Fibroblast of villous mesenchyme (primary cell): ENCODE results near the gene TTLL11. TPM values are rescaled to one million over a fixed set of nuclear protein-coding genes. Genes with fewer than 3 reads are reported as not detected.

ENCODE experiments used
- DNase-seq: peaks from one replicate; pipeline ENCODE4 v3.0.0-alpha.2; 2010; ENCODE audit warnings: low read depth
- H3K4me3 ChIP-seq: 2 replicates; pipeline ENCODE4 v1.5.1; 2011; ENCODE audit warnings: low read depth, mild to moderate bottlenecking, low read length
- total RNA-seq: library from RNA; depleted of rRNA; stranded (reverse); fragments of >200 nt; gene quantifications from 2 replicates; pipeline ENCODE4 v1.2.3, GENCODE V29; 2012
- TF ChIP-seq, protein P1 (sequence below): IDR thresholded peaks from 2 replicates; pipeline ENCODE4 v1.5.1; 2012; ENCODE audit warnings: low read depth, mild to moderate bottlenecking, low read length; ENCODE audit not compliant: insufficient read depth

Gene TTLL11
- total RNA-seq, 1 donor = 4.3 TPM

DNA sequence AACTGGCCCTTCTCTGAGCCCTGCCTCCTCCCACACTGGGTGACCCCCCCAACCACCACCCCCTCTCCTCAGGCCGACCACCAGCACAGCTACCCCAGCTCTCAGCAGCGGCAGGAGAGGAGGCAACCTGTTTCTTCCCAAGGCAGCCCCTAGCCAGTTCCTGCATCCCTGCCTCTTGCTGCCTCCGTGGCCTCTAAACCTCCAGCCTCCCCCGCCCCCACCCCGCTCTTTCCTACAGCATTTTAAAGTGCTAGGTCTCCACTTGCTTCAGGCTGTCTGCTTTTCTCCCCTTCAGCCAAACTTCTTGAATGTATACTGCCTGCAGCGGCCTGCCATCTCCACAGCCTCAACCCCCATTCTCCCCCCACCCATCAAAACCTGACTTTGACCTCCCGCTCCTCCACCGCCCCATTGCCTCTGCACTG, 306.1 kb downstream of the TTLL11 start:
- TF ChIP-seq, protein P1, sequence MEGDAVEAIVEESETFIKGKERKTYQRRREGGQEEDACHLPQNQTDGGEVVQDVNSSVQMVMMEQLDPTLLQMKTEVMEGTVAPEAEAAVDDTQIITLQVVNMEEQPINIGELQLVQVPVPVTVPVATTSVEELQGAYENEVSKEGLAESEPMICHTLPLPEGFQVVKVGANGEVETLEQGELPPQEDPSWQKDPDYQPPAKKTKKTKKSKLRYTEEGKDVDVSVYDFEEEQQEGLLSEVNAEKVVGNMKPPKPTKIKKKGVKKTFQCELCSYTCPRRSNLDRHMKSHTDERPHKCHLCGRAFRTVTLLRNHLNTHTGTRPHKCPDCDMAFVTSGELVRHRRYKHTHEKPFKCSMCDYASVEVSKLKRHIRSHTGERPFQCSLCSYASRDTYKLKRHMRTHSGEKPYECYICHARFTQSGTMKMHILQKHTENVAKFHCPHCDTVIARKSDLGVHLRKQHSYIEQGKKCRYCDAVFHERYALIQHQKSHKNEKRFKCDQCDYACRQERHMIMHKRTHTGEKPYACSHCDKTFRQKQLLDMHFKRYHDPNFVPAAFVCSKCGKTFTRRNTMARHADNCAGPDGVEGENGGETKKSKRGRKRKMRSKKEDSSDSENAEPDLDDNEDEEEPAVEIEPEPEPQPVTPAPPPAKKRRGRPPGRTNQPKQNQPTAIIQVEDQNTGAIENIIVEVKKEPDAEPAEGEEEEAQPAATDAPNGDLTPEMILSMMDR = no peak
- no peak overlapping the region for H3K4me3 ChIP-seq
- no peak for DNase-seq

DNA sequence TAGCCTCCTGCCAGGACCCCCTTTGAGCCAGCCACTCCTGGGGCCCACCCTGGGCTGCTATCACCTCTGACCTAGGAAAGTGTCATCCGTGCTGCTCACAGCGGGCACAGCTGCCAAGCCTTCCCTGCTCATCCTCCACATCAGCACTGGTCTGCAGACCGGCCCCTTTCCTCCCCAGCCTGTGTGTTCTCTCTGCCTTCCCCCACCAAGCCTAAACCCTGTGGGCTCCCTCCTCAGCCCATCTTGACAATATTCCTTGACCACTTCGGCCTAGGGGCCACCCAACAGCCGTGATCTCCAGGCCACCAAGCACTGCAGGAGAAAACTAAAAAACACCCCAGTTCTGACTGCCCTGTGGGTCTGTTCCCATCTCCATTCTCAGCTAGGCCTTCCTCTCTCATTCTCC, 306.6 kb downstream of the TTLL11 start:
- no peak overlapping the region for H3K4me3 ChIP-seq
- DNase-seq = no peak
- TF ChIP-seq, protein P1 = no peak

DNA sequence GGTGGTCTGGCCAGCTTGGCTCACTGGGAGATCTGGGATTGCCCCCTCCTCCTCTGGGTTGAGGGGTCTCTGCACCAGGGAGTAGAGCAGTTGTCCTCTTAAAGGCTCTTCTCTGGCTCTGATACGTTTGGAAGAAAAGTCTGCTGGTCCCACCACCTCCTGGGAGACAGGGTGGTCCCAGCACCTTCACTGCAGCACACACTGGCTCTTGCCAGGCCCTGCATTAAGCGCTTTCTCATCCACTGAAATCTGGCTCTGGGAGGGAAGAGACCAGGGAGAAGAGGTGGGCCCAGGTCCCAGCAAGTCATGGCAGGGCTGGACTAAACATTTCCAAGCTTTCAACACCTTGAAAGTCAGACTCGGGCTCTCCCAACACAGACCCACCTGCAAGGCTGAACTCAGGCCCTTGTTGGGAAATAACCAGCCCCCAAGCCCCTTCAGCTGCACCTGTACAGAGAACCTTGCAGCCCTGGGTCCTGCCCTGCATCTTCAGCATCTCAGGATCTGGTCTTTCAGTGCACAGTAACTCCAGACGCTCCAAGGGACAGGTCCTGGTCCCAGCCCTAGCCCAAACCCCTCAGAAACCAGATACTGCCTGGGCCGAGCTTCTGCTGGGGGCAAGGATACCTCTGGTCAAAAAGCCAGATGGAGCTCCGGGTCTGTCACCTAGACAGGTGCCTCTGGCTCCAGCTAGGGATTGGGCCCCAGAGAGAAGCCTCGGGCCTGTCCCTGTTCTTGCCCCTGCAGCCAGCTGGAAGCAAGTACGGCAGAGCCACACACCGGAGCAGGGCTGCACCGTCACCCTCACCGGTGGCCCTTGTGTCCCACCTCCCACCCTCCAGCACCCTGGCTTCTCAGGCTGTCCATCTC, 307.2 kb downstream of the TTLL11 start:
- DNase-seq = no peak
- TF ChIP-seq, protein P1 = no peak
- H3K4me3 ChIP-seq = no peak overlapping the region

DNA sequence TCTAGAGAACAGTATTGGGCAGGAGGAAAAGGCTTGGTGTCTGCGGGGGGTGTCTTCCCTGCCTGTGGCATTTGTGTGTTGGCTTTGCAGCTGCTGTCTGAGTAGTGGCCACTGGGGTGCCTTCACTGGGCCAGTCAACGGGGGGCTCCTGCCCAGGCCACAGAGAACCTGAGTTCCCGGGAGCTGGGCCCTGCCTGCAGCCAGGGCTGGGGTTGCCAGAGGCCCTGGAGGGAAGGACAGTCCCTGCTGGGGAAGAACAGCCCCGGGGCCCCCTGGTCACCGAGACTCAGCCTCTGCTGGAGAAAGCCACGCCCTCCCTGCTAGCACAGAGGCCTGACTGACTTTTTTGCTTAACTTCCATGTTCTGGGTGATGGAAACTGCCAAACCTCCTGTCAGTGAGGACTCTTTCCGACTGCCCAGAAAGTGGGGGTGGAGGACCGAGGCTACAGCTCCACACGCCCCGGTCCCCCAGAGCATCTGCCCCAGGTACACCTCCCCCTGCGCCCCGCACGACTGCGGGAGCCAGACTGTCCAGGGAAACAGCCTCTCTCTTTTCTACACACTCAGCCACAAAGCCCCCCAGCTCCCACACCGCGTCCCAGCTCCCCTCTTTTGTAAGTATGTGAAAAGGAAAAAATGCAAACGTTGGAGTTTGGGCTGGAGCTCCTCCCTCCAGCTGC, 308.2 kb downstream of the TTLL11 start:
- H3K4me3 ChIP-seq = no peak overlapping the region
- TF ChIP-seq, protein P1 = no peak
- DNase-seq = no peak

DNA sequence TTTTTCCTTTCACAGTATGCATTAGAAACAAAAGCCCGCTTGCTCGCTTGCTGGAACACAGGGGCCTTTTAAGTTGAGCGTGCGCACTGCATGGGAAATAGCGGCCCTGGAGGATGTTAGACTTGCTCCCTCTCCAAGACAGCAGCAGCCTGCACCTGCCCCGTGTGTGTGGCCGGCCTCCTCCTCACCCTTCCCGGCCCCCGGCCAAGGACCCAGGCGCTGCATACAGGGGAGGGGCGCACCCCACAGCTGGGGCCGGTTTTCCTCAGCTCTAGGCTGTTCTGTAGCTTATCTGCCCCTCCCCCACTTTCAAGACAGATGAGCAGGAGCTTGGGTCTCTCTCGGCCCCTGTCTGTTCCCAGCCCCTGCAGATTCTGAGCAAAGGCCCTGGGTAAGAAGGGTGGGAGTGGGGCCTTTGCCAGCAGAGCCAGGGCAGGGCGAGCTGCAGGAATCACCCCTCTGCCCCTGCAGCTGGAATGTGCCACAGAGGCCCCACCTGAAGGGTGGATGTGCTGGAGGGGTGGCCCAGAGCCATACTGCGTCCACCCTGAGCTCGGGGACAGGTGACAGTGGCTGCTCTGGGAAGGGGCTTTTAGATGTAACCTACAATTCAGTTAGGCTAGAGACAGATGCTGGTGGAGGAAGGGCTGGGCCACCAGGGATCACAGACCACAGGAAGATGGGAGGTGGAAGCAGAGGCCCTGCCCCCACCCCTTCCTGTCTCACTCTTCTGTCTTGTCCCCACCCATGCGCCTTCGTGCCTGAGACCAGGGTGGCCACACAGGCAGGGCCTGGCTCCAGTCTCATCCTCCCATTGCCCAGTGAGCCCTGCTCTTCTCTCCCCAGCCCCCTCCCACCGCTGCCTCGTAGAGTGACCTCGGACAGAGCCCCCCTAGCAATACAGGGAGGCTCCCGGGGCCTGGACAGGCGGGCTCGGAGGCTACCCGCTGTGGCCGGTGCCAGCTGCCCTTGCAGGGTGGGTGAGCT, 309.3 kb downstream of the TTLL11 start:
- no peak overlapping the region for H3K4me3 ChIP-seq
- no peak for DNase-seq
- TF ChIP-seq, protein P1 = no peak

DNA sequence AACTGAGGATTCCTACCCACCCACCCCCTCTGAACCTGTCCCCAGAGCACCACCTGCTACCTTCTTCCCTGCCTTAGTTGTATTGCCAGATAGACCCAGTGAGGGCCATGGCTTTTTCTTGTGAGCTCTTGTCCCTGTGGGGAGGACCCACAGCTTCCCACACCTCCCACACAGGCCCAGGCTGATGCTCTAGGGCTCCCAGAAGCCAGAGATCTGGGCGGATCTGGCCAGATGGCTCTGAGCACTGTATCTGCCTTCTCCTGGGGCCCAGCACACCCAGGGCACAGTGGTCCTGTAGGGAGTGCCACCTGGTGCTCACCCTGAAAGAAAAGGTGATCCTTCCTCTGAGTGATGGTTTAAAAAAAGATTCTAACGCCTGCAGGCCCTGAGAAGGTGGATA, 310.0 kb downstream of the TTLL11 start:
- DNase-seq = no peak
- no peak overlapping the region for H3K4me3 ChIP-seq
- TF ChIP-seq, protein P1 = no peak
